KMS-11 (cell line): Measurements from ENCODE around the gene ETFBKMT.

ENCODE experiments used
- H2AFZ ChIP-seq: fragments of 200-600 bp; sonication (generic); 2 replicates; pipeline ENCODE4 v1.6.1; 2016; ENCODE audit warnings: antibody characterized with exemption, mixed run types, low read depth
- H3K27ac ChIP-seq: fragments of 200-600 bp; sonication (generic); 2 replicates; pipeline ENCODE4 v1.6.1; 2016; ENCODE audit warnings: mild to moderate bottlenecking, mixed run types
- H3K27me3 ChIP-seq: fragments of 200-600 bp; sonication (generic); 2 replicates; pipeline ENCODE4 v1.6.1; 2017; ENCODE audit warnings: mild to moderate bottlenecking, low read depth, mixed run types, moderate library complexity; ENCODE audit not compliant: insufficient read depth
- H3K36me3 ChIP-seq: fragments of 200-600 bp; sonication (generic); 2 replicates; pipeline ENCODE4 v1.6.1; 2017; ENCODE audit warnings: mild to moderate bottlenecking, mixed run types; ENCODE audit not compliant: insufficient read depth
- H3K4me1 ChIP-seq: fragments of 200-600 bp; sonication (generic); 2 replicates; pipeline ENCODE4 v1.6.1; 2016; ENCODE audit warnings: mild to moderate bottlenecking, low read depth, mixed run types; ENCODE audit not compliant: poor library complexity, severe bottlenecking
- H3K4me2 ChIP-seq: fragments of 200-600 bp; sonication (generic); 2 replicates; pipeline ENCODE4 v1.7.0; 2016; ENCODE audit warnings: mild to moderate bottlenecking, mixed run types
- H3K4me3 ChIP-seq: fragments of 200-600 bp; sonication (generic); IDR thresholded peaks from 2 replicates; pipeline ENCODE4 v1.6.1; 2017; ENCODE audit warnings: low read depth, low read length, mixed read lengths; ENCODE audit not compliant: insufficient read depth
- H3K79me2 ChIP-seq: fragments of 200-600 bp; sonication (generic); 2 replicates; pipeline ENCODE4 v1.6.1; 2016; ENCODE audit warnings: low read depth, mixed run types; ENCODE audit not compliant: insufficient read depth
- H3K9ac ChIP-seq: fragments of 200-600 bp; sonication (generic); 2 replicates; pipeline ENCODE4 v1.6.1; 2016; ENCODE audit warnings: mild to moderate bottlenecking, mixed run types
- H4K20me1 ChIP-seq: fragments of 200-600 bp; sonication (generic); 2 replicates; pipeline ENCODE4 v1.6.1; 2016; ENCODE audit warnings: mild to moderate bottlenecking, mixed run types; ENCODE audit not compliant: insufficient read depth
- CTCF ChIP-seq: fragments of 200-600 bp; sonication (generic); conservative IDR thresholded peaks from 2 replicates; pipeline ENCODE4 v1.6.1; 2017; ENCODE audit warnings: low read depth, mild to moderate bottlenecking, antibody characterized with exemption, low read length, moderate library complexity, mixed read lengths

ETFBKMT gene

DNA sequence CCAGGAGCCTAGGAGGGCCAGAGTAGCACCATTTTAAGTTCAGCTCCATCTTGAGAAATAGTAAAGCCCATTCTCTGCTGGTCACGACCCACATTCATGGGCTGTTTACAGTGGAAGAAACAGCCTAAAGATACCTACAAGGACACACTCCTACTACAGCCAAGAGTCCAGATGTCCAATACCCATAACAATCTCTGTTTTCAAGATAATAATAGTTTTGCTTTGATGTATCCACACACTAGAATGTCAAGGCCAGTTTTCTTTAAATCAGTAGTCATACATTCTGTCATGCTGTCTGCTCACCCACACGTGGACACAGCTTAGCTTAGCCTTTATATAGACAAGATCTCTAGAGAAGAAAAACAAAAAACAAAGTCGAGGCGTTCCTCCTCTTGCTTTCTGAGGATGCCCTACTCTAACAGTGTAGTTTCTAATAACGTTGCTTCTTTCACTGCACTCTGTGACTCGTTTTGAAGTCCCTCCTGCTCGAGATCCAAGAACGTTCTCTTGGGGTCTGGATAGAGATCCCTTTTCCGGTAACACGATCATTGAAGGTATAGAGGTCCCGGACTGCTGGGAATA, 17.9 kb upstream of the ETFBKMT start:
- Histone ChIP-seq H3K36me3 (no peaks in the 10 kb centered on the region), H4K20me1 (no peaks in the 10 kb centered on the region), H3K79me2 (no peaks in the 10 kb centered on the region), H3K27me3 (no peaks in the 10 kb centered on the region), H3K4me3 (no peak overlapping the region), H3K27ac (no peak overlapping the region), H2AFZ (no peak overlapping the region), H3K4me1 (no peaks in the 10 kb centered on the region), H3K4me2 (no peak overlapping the region), H3K9ac (no peak overlapping the region)
- TF ChIP-seq CTCF = no peak

GRCh38 chr12:31644536-31644935, 15.0 kb upstream of the ETFBKMT start:
- Histone ChIP-seq H2AFZ (no peak overlapping the region), H3K9ac (no peak overlapping the region), H3K27me3 (no peaks in the 10 kb centered on the region), H3K79me2 (no peaks in the 10 kb centered on the region), H3K4me1 (no peaks in the 10 kb centered on the region), H4K20me1 (no peaks in the 10 kb centered on the region), H3K4me2 (no peak overlapping the region), H3K27ac (no peak overlapping the region), H3K4me3 (no peak overlapping the region), H3K36me3 (no peaks in the 10 kb centered on the region)
- TF ChIP-seq CTCF = no peak

DNA sequence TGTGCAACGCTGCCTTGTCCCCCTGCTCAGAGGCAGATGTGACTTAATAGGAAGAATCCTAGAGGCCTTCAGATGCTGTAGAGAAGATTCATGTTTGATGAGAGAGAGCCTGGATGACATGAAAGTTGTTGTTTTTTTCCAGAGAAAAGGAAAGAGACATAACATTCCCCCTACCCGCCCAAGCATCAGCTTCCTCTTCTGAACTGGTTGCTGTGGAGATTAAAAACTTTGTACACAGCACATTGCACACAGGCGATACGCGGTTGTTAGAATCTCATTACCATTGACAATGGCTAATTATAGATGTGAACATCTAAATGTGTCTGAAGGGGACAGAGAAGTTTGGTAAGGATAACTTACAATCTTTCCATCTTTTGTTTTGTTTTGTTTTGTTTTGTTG, 13.6 kb upstream of the ETFBKMT start:
- no peak overlapping the region for H2AFZ ChIP-seq
- no peak overlapping the region for H3K9ac ChIP-seq
- H3K36me3 ChIP-seq = no peaks in the 10 kb centered on the region
- H3K4me3 ChIP-seq = no peak overlapping the region
- H3K27ac ChIP-seq = no peak overlapping the region
- no peak overlapping the region for H3K4me2 ChIP-seq
- no peaks in the 10 kb centered on the region for H3K79me2 ChIP-seq
- no peaks in the 10 kb centered on the region for H3K27me3 ChIP-seq
- H3K4me1 ChIP-seq = no peaks in the 10 kb centered on the region
- no peak for TF ChIP-seq CTCF
- H4K20me1 ChIP-seq = no peaks in the 10 kb centered on the region

DNA sequence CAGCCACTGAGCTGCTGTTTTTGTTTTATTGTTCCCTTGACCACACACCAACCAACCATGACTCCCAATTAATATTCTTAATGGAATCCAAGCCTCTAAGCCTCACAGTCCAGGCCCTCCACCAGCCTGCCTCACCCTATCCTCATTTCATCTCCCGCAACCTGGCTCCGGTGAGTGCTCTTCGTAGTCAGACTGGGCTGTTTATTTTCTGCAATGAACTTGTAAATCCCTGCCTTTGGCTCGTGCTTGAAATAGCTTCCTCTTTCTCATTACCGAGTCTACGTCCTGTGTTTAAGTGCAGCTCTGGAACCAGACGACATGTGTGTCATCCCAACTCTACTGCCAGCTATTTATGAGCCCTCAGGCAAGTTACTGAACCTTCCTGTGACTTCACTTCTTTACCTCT, 12.4 kb upstream of the ETFBKMT start:
- Histone ChIP-seq H3K9ac (no peak overlapping the region), H3K4me1 (no peaks in the 10 kb centered on the region), H3K27me3 (no peaks in the 10 kb centered on the region), H3K4me3 (no peak overlapping the region), H4K20me1 (no peaks in the 10 kb centered on the region), H3K27ac (no peak overlapping the region), H3K4me2 (no peak overlapping the region), H2AFZ (no peak overlapping the region), H3K36me3 (no peaks in the 10 kb centered on the region), H3K79me2 (no peaks in the 10 kb centered on the region)
- TF ChIP-seq CTCF = no peak
